B cell (primary cell): ENCODE results near the gene SMIM45.

Source experiments
- CTCF ChIP-seq: fragments of 200-600 bp; IDR thresholded peaks from one replicate; pipeline ENCODE4 v1.8.0; 2022; ENCODE audit warnings: antibody characterized with exemption, mild to moderate bottlenecking
- EZH2 ChIP-seq: IDR thresholded peaks from 2 replicates; pipeline ENCODE4 v1.6.1; 2012; ENCODE audit warnings: borderline replicate concordance, low read depth, mild to moderate bottlenecking, moderate library complexity, low read length; ENCODE audit not compliant: insufficient read depth, poor library complexity, severe bottlenecking

GRCh38 chr22:41933411-41934177 is 18.4 kb upstream of the SMIM45 start:
- TF ChIP-seq CTCF (no peak), EZH2 (no peak)
